Measurements from ENCODE around the gene KRABD2.

KRABD2 gene

DNA sequence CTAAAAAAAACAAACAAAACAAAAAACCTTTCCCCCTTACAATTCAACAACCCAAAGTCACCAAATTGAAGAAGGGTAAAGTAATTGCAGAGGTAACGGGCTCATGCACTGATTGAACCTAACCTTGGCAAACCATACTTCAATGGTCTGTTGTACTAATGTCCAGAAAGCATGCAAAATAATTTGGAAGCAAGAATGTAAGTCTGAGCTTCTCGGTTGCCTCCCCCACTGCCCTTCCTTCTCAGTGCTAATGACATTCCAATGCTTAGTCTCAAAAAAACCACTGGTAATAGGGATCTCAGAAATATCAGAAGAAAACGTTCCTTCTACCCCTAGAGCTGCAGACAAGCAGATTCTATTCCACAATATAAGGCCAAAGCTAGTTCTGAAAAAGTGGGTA, 15.8 kb downstream of the KRABD2 start:
- peaks cover 2% of the 10 kb centered on the region for H3K9me3 Mint-ChIP-seq

DNA sequence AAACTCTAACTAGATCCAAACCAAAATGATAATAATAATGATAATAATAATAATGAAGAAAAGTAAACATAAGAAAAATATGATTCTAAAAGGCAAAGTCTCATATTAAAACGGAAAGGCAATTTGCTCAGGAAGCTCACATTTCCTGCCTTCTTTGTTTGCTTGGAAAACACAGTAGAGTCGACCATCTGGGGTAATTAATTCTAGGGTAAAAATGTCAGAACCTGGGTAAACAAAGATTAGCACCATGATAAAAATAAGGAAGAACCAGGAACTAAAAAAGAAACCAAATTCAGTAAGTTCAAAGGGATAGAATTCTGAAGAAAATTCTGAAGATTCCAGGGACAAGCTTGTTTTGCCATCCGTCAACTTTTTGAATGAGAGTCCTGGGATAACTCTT, 16.2 kb downstream of the KRABD2 start:
- peaks cover 1% of the 10 kb centered on the region for H3K27me3 Mint-ChIP-seq (ENCODE audit: insufficient read depth, low read depth)
- H3K4me1 Mint-ChIP-seq = peaks cover 5% of the 10 kb centered on the region

More for the DNA sequence above, 15.8 kb downstream of the KRABD2 start:
- H3K4me3 Mint-ChIP-seq = no peak overlapping the region
- Histone ChIP-seq H3K27me3 (no peaks in the 10 kb centered on the region), H3K36me3 (no peaks in the 10 kb centered on the region), H4K20me1 (ENCODE audit: low read depth) (no peaks in the 10 kb centered on the region), H2AFZ (replicated peaks) (no peak overlapping the region), H3K4me1 (no peaks in the 10 kb centered on the region), H3K4me3 (no peak overlapping the region), H3F3A (ENCODE audit: low read depth) (no peaks in the 10 kb centered on the region), H3K9me3 (ENCODE audit: low read depth) (no peaks in the 10 kb centered on the region), H3K9ac (no peak overlapping the region), H3K27ac (no peak overlapping the region), H3K79me2 (ENCODE audit: low read depth) (no peaks in the 10 kb centered on the region), H3K4me2 (no peak overlapping the region)
- H3K27me3 Mint-ChIP-seq (ENCODE audit: insufficient read depth, low read depth) = peaks cover 6% of the 10 kb centered on the region
- peaks cover 10% of the 10 kb centered on the region for H3K36me3 Mint-ChIP-seq
- TF ChIP-seq, protein P1, sequence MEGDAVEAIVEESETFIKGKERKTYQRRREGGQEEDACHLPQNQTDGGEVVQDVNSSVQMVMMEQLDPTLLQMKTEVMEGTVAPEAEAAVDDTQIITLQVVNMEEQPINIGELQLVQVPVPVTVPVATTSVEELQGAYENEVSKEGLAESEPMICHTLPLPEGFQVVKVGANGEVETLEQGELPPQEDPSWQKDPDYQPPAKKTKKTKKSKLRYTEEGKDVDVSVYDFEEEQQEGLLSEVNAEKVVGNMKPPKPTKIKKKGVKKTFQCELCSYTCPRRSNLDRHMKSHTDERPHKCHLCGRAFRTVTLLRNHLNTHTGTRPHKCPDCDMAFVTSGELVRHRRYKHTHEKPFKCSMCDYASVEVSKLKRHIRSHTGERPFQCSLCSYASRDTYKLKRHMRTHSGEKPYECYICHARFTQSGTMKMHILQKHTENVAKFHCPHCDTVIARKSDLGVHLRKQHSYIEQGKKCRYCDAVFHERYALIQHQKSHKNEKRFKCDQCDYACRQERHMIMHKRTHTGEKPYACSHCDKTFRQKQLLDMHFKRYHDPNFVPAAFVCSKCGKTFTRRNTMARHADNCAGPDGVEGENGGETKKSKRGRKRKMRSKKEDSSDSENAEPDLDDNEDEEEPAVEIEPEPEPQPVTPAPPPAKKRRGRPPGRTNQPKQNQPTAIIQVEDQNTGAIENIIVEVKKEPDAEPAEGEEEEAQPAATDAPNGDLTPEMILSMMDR (IDR thresholded peaks at IDR 0.05) = no peak
- no peak for TF ChIP-seq EZH2phosphoT487 (IDR thresholded peaks at IDR 0.05)
- TF ChIP-seq EZH2 (IDR thresholded peaks at IDR 0.05) = no peak
- no peak for DNase-seq (ENCODE audit: low spot score)
- peaks cover 5% of the 10 kb centered on the region for H3K4me1 Mint-ChIP-seq
- H3K27ac Mint-ChIP-seq = no peak overlapping the region

DNA sequence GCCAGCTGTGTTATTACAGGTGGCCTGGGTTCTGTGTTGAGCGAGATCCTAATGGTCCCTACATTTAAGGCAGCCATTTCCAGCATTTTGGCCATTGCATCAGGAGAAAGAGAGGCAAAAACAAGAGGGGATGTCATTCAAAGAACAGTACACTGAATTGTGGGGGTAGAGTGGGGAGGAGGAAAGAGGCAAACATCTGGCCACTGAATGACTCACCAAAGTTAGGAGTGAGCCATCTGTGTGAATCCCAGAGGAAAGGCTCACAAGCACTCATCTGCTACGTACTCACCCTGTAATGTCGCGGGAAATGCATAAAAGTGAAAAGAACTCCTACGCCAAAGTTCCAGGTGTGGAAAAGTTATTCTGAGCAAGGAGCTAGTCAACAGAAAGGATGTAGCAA, 16.7 kb downstream of the KRABD2 start:
- Mint-ChIP-seq H3K9me3 (peaks cover 2% of the 10 kb centered on the region), H3K4me1 (peaks cover 5% of the 10 kb centered on the region), H3K27ac (no peak overlapping the region), H3K27me3 (ENCODE audit: insufficient read depth, low read depth) (no peaks in the 10 kb centered on the region), H3K4me3 (no peak overlapping the region), H3K36me3 (peaks cover 8% of the 10 kb centered on the region)
- no peaks in the 10 kb centered on the region for H3K27me3 ChIP-seq
- peak overlapping the region; percentile 4 for H3K9ac ChIP-seq
- H3F3A ChIP-seq (ENCODE audit: low read depth) = no peaks in the 10 kb centered on the region
- no peaks in the 10 kb centered on the region for H3K9me3 ChIP-seq (ENCODE audit: low read depth)
- no peaks in the 10 kb centered on the region for H3K79me2 ChIP-seq (ENCODE audit: low read depth)
- no peak overlapping the region for H2AFZ ChIP-seq (replicated peaks)
- DNase-seq (ENCODE audit: low spot score) = no peak
- no peaks in the 10 kb centered on the region for H3K4me1 ChIP-seq
- TF ChIP-seq, protein P1 (IDR thresholded peaks at IDR 0.05) = no peak
- TF ChIP-seq EZH2phosphoT487 (IDR thresholded peaks at IDR 0.05) (no peak), EZH2 (IDR thresholded peaks at IDR 0.05) (no peak)
- H3K36me3 ChIP-seq = no peaks in the 10 kb centered on the region
- H3K27ac ChIP-seq = no peak overlapping the region
- no peak overlapping the region for H3K4me3 ChIP-seq
- H3K4me2 ChIP-seq = no peak overlapping the region
- no peaks in the 10 kb centered on the region for H4K20me1 ChIP-seq (ENCODE audit: low read depth)

More for the DNA sequence above, 16.2 kb downstream of the KRABD2 start:
- H3F3A ChIP-seq (ENCODE audit: low read depth) = no peaks in the 10 kb centered on the region
- Mint-ChIP-seq H3K36me3 (peaks cover 8% of the 10 kb centered on the region), H3K9me3 (peaks cover 2% of the 10 kb centered on the region), H3K4me3 (no peak overlapping the region), H3K27ac (no peak overlapping the region)
- no peak for DNase-seq (ENCODE audit: low spot score)
- no peak overlapping the region for H2AFZ ChIP-seq (replicated peaks)
- no peak overlapping the region for H3K4me2 ChIP-seq
- TF ChIP-seq, protein P1 (IDR thresholded peaks at IDR 0.05) = no peak
- no peak for TF ChIP-seq EZH2phosphoT487 (IDR thresholded peaks at IDR 0.05)
- TF ChIP-seq EZH2 (IDR thresholded peaks at IDR 0.05) = no peak
- H3K27me3 ChIP-seq = no peaks in the 10 kb centered on the region
- no peaks in the 10 kb centered on the region for H3K79me2 ChIP-seq (ENCODE audit: low read depth)
- no peak overlapping the region for H3K9ac ChIP-seq
- H3K9me3 ChIP-seq (ENCODE audit: low read depth) = no peaks in the 10 kb centered on the region
- no peak overlapping the region for H3K27ac ChIP-seq
- no peaks in the 10 kb centered on the region for H3K36me3 ChIP-seq
- no peaks in the 10 kb centered on the region for H4K20me1 ChIP-seq (ENCODE audit: low read depth)
- H3K4me3 ChIP-seq = no peak overlapping the region
- no peaks in the 10 kb centered on the region for H3K4me1 ChIP-seq

Data from neural progenitor cell (in vitro differentiated cells).